ENCODE data around the gene TBC1D30. TPM values are rescaled to one million over a fixed set of nuclear protein-coding genes. Genes with fewer than 3 reads are reported as not detected.

Gene TBC1D30
- total RNA-seq, 1 donor = 0.72 TPM

DNA sequence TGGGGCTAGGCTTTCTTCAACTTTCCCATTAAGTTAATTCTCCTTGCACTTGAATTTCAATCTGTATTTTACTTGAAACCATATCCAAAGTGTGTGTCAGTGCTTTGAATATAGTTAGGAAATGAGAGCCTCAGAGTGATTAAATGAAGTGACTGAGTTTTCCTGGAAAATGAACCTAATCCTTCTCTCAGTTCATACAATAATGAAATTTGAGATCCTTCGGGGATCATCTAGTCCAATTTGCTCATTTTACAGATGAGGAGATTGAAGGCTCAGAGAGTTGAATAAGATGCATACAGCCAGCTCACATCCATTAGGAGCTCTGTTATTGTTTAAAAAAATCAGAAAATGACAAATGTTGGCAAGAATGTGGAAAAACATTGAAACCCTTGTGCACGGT is 18.3 kb upstream of the TBC1D30 start:
- no peaks in the 10 kb centered on the region for H3K36me3 ChIP-seq (ENCODE audit: insufficient read depth, low read length)
- no peaks in the 10 kb centered on the region for H3K4me1 ChIP-seq (ENCODE audit: insufficient read depth, low read length)
- H2AFZ ChIP-seq (ENCODE audit: low read length) = no peak overlapping the region
- no peak overlapping the region for H3K4me3 ChIP-seq (ENCODE audit: insufficient read depth, low read length)
- H3K9me3 ChIP-seq (ENCODE audit: low read depth, low read length) = no peaks in the 10 kb centered on the region
- H3K27ac ChIP-seq (ENCODE audit: low read depth, low read length) = no peak overlapping the region
- peaks cover 19% of the 10 kb centered on the region for H3K27me3 ChIP-seq (ENCODE audit: insufficient read depth, low read length)
- no peak for DNase-seq (ENCODE audit: insufficient read length, low spot score, missing footprints)
- H3K4me2 ChIP-seq (ENCODE audit: insufficient read depth, low read length) = no peak overlapping the region
- H3K79me2 ChIP-seq (ENCODE audit: insufficient read depth, low read length) = no peaks in the 10 kb centered on the region
- H4K20me1 ChIP-seq (ENCODE audit: insufficient read depth, low read length) = no peaks in the 10 kb centered on the region
- TF ChIP-seq, protein P1, sequence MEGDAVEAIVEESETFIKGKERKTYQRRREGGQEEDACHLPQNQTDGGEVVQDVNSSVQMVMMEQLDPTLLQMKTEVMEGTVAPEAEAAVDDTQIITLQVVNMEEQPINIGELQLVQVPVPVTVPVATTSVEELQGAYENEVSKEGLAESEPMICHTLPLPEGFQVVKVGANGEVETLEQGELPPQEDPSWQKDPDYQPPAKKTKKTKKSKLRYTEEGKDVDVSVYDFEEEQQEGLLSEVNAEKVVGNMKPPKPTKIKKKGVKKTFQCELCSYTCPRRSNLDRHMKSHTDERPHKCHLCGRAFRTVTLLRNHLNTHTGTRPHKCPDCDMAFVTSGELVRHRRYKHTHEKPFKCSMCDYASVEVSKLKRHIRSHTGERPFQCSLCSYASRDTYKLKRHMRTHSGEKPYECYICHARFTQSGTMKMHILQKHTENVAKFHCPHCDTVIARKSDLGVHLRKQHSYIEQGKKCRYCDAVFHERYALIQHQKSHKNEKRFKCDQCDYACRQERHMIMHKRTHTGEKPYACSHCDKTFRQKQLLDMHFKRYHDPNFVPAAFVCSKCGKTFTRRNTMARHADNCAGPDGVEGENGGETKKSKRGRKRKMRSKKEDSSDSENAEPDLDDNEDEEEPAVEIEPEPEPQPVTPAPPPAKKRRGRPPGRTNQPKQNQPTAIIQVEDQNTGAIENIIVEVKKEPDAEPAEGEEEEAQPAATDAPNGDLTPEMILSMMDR (IDR thresholded peaks at IDR 0.05; ENCODE audit: extremely low read depth, low read depth, low read length) = no peak

GRCh38 chr12:64806593-64807460 is 17.6 kb upstream of the TBC1D30 start:
- Histone ChIP-seq H3K4me1 (ENCODE audit: insufficient read depth, low read length) (no peaks in the 10 kb centered on the region), H4K20me1 (ENCODE audit: insufficient read depth, low read length) (no peaks in the 10 kb centered on the region), H3K4me3 (ENCODE audit: insufficient read depth, low read length) (no peak overlapping the region), H3K9me3 (ENCODE audit: low read depth, low read length) (no peaks in the 10 kb centered on the region), H3K27me3 (ENCODE audit: insufficient read depth, low read length) (peaks cover 24% of the 10 kb centered on the region), H2AFZ (ENCODE audit: low read length) (no peak overlapping the region), H3K4me2 (ENCODE audit: insufficient read depth, low read length) (no peak overlapping the region), H3K27ac (ENCODE audit: low read depth, low read length) (no peak overlapping the region), H3K79me2 (ENCODE audit: insufficient read depth, low read length) (no peaks in the 10 kb centered on the region), H3K36me3 (ENCODE audit: insufficient read depth, low read length) (no peaks in the 10 kb centered on the region)
- DNase-seq (ENCODE audit: insufficient read length, low spot score, missing footprints) = no peak
- TF ChIP-seq, protein P1 (IDR thresholded peaks at IDR 0.05; ENCODE audit: extremely low read depth, low read depth, low read length) = no peak

- DNase-seq (ENCODE audit: insufficient read length, low spot score, missing footprints) = no peak
Observed at GRCh38 chr12:64808110-64808509, 16.3 kb upstream of the TBC1D30 start.

DNA sequence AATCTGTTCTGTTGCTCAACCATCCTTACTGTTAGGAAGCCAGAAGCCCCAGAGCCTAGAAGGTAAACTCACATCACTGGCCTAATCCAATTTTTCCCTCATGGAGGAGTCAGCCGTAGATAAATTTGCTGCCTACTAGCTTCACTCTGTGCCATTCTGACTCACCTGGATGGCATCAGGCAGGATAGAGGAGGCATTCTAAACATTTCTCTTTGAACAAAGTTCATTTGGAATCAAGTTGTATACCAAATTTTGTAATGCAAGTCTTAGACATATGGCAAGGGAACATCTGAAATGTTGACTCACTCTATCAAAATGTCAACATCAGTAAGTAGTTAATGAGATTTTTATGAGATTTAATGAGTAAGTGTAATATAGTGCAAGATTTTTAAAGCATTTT is 13.6 kb upstream of the TBC1D30 start:
- Histone ChIP-seq H3K4me3 (ENCODE audit: insufficient read depth, low read length) (no peak overlapping the region), H3K4me1 (ENCODE audit: insufficient read depth, low read length) (no peaks in the 10 kb centered on the region), H2AFZ (ENCODE audit: low read length) (no peak overlapping the region), H3K4me2 (ENCODE audit: insufficient read depth, low read length) (no peak overlapping the region), H3K79me2 (ENCODE audit: insufficient read depth, low read length) (no peaks in the 10 kb centered on the region), H4K20me1 (ENCODE audit: insufficient read depth, low read length) (no peaks in the 10 kb centered on the region), H3K27me3 (ENCODE audit: insufficient read depth, low read length) (peaks cover 26% of the 10 kb centered on the region), H3K36me3 (ENCODE audit: insufficient read depth, low read length) (no peaks in the 10 kb centered on the region), H3K27ac (ENCODE audit: low read depth, low read length) (no peak overlapping the region), H3K9me3 (ENCODE audit: low read depth, low read length) (no peaks in the 10 kb centered on the region)
- DNase-seq (ENCODE audit: insufficient read length, low spot score, missing footprints) = no peak
- TF ChIP-seq, protein P1 (IDR thresholded peaks at IDR 0.05; ENCODE audit: extremely low read depth, low read depth, low read length) = no peak

More at GRCh38 chr12:64808110-64808509, 16.3 kb upstream of the TBC1D30 start:
- Histone ChIP-seq H3K79me2 (ENCODE audit: insufficient read depth, low read length) (no peaks in the 10 kb centered on the region), H3K27me3 (ENCODE audit: insufficient read depth, low read length) (peaks cover 24% of the 10 kb centered on the region), H3K4me2 (ENCODE audit: insufficient read depth, low read length) (no peak overlapping the region), H4K20me1 (ENCODE audit: insufficient read depth, low read length) (no peaks in the 10 kb centered on the region), H3K9me3 (ENCODE audit: low read depth, low read length) (no peaks in the 10 kb centered on the region), H2AFZ (ENCODE audit: low read length) (no peak overlapping the region), H3K36me3 (ENCODE audit: insufficient read depth, low read length) (no peaks in the 10 kb centered on the region), H3K4me1 (ENCODE audit: insufficient read depth, low read length) (no peaks in the 10 kb centered on the region), H3K27ac (ENCODE audit: low read depth, low read length) (no peak overlapping the region), H3K4me3 (ENCODE audit: insufficient read depth, low read length) (no peak overlapping the region)
- TF ChIP-seq, protein P1 (IDR thresholded peaks at IDR 0.05; ENCODE audit: extremely low read depth, low read depth, low read length) = no peak
